Measurements from ENCODE around the gene ANO4.

- TF ChIP-seq EZH2 (IDR thresholded peaks at IDR 0.05; ENCODE audit: borderline replicate concordance, insufficient read depth, low read depth, low read length, poor library complexity, severe bottlenecking) = no peak
- TF ChIP-seq, protein P1, sequence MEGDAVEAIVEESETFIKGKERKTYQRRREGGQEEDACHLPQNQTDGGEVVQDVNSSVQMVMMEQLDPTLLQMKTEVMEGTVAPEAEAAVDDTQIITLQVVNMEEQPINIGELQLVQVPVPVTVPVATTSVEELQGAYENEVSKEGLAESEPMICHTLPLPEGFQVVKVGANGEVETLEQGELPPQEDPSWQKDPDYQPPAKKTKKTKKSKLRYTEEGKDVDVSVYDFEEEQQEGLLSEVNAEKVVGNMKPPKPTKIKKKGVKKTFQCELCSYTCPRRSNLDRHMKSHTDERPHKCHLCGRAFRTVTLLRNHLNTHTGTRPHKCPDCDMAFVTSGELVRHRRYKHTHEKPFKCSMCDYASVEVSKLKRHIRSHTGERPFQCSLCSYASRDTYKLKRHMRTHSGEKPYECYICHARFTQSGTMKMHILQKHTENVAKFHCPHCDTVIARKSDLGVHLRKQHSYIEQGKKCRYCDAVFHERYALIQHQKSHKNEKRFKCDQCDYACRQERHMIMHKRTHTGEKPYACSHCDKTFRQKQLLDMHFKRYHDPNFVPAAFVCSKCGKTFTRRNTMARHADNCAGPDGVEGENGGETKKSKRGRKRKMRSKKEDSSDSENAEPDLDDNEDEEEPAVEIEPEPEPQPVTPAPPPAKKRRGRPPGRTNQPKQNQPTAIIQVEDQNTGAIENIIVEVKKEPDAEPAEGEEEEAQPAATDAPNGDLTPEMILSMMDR (IDR thresholded peaks at IDR 0.05) = no peak
Measured at GRCh38 chr12:101042211-101042610, 247.6 kb downstream of the ANO4 start.

Data from B cell (primary cell).